H1 (cell line): Measurements from ENCODE around the gene SESN1. TPM values are rescaled to one million over a fixed set of nuclear protein-coding genes. Genes with fewer than 3 reads are reported as not detected.

Experiments used
- CTCF ChIA-PET: fragments of 300-600 bp; sonication (Branson Sonifier 250); formaldehyde crosslinking; loops from one replicate; lab custom pipeline; 2021; ENCODE audit not compliant: partially characterized antibody; lab: Charles Lee
- POLR2A ChIA-PET: fragments of 300-600 bp; sonication (Branson Sonifier 250); formaldehyde crosslinking; loops from one replicate; lab custom pipeline; 2021; ENCODE audit warnings: inconsistent platforms; ENCODE audit not compliant: partially characterized antibody; lab: Charles Lee
- DNase-seq, 2 experiments: peaks; one replicate each; pipeline versions ENCODE4 v3.0.0 to v3.0.0-alpha.2; 2010 to 2022; ENCODE audit warnings: low spot score in 2 of 2, low read depth in 1 of 2, mixed read lengths in 1 of 2
- FAIRE-seq: peaks from 2 replicates; lab custom pipeline; 2011; peaks lifted over from hg19 to GRCh38; lab: Jason Lieb, UNC
- H2AFZ ChIP-seq: 2 replicates; pipeline ENCODE4 v1.8.1; 2012; ENCODE audit warnings: low read length, inconsistent platforms
- H2AK5ac ChIP-seq: 2 replicates; pipeline ENCODE4 v1.6.1; 2013; ENCODE audit warnings: low read depth, low read length
- H2BK120ac ChIP-seq: replicated peaks from 2 replicates; pipeline ENCODE3; 2013; ENCODE audit warnings: low read depth, low read length, inconsistent platforms
- H2BK12ac ChIP-seq: 2 replicates; pipeline ENCODE4 v1.6.1; 2013; ENCODE audit warnings: low read depth, low read length
- H2BK15ac ChIP-seq: 2 replicates; pipeline ENCODE4 v1.6.1; 2013; ENCODE audit warnings: low read length
- H2BK20ac ChIP-seq: 2 replicates; pipeline ENCODE4 v1.6.1; 2013; ENCODE audit warnings: low read length
- H2BK5ac ChIP-seq: 2 replicates; pipeline ENCODE4 v1.6.1; 2013; ENCODE audit warnings: low read depth, low read length
- H3K14ac ChIP-seq: 2 replicates; pipeline ENCODE4 v1.6.1; 2013; ENCODE audit warnings: inconsistent platforms; ENCODE audit not compliant: insufficient read length
- H3K18ac ChIP-seq: 2 replicates; pipeline ENCODE4 v1.6.1; 2013; ENCODE audit warnings: low read length; ENCODE audit errors: extremely low read depth
- H3K23ac ChIP-seq: 2 replicates; pipeline ENCODE4 v1.6.1; 2013; ENCODE audit warnings: inconsistent platforms; ENCODE audit not compliant: insufficient read length
- H3K23me2 ChIP-seq: 2 replicates; pipeline ENCODE4 v1.6.1; 2013; ENCODE audit warnings: low read depth, low read length
- H3K27ac ChIP-seq: 2 replicates; pipeline ENCODE4 v1.6.1; 2011; ENCODE audit warnings: low read depth, low read length, inconsistent platforms
- H3K27me3 ChIP-seq, 4 experiments: replicated peaks in 1 of 4; 1 replicate in 1 of 4; 2 replicates in 3 of 4; pipeline versions ENCODE4 v1.6.1 to v1.8.1; 2011 to 2013; ENCODE audit warnings: low read length in 3 of 4, mild to moderate bottlenecking in 3 of 4, inconsistent platforms in 2 of 4, mixed read lengths in 2 of 4, moderate library complexity in 1 of 4; ENCODE audit not compliant: control insufficient read depth in 3 of 4, insufficient read depth in 3 of 4; ENCODE audit errors: extremely low read depth in 1 of 4
- H3K36me3 ChIP-seq, 4 experiments: 2 replicates each; pipeline versions ENCODE4 v1.6.1 to v1.8.1; 2011 to 2013; ENCODE audit warnings: mild to moderate bottlenecking in 4 of 4, low read length in 3 of 4, moderate library complexity in 2 of 4, control low read depth in 1 of 4, inconsistent platforms in 1 of 4; ENCODE audit not compliant: insufficient read depth in 4 of 4, control insufficient read depth in 2 of 4
- H3K4ac ChIP-seq: replicated peaks from 2 replicates; pipeline ENCODE3; 2013; ENCODE audit warnings: low read length, low read depth, mixed read lengths, inconsistent platforms; ENCODE audit not compliant: insufficient read length
- H3K4me1 ChIP-seq, 4 experiments: replicated peaks in 1 of 4; 1 replicate in 1 of 4; 2 replicates in 3 of 4; pipeline versions ENCODE4 v1.6.1 to v1.8.1; 2011 to 2013; ENCODE audit warnings: low read length in 3 of 4, inconsistent platforms in 2 of 4, mixed read lengths in 1 of 4; ENCODE audit not compliant: insufficient read depth in 4 of 4, control insufficient read depth in 3 of 4
- H3K4me2 ChIP-seq, 2 experiments: 2 replicates each; pipeline versions ENCODE4 v1.6.1 to v1.8.1; 2011 to 2013; ENCODE audit warnings: low read depth in 2 of 2, low read length in 2 of 2, control low read depth in 1 of 2, inconsistent platforms in 1 of 2, mild to moderate bottlenecking in 1 of 2; ENCODE audit not compliant: insufficient read depth in 1 of 2
- H3K4me3 ChIP-seq, 4 experiments: fragments of 200-600, 300-600 bp in 1 of 4; sonication (generic), shearing (Covaris generic), sonication (Bioruptor Twin) in 1 of 4; 2 replicates each; pipeline versions ENCODE4 v1.5.1 to v1.8.1; 2011 to 2016; ENCODE audit warnings: low read length in 4 of 4, low read depth in 3 of 4, control low read depth in 2 of 4, inconsistent platforms in 2 of 4, mild to moderate bottlenecking in 2 of 4, mixed read lengths in 1 of 4, moderate library complexity in 1 of 4; ENCODE audit not compliant: insufficient read depth in 2 of 4; ENCODE audit errors: extremely low read depth in 1 of 4
- H3K56ac ChIP-seq: replicated peaks from 2 replicates; pipeline ENCODE3; 2013; ENCODE audit warnings: low read depth, mild to moderate bottlenecking, mixed read lengths, low read length, inconsistent platforms; ENCODE audit not compliant: insufficient read length
- H3K79me1 ChIP-seq: 2 replicates; pipeline ENCODE4 v1.6.1; 2013; ENCODE audit warnings: low read depth, low read length, control low read depth
- H3K79me2 ChIP-seq, 2 experiments: 2 replicates each; pipeline versions ENCODE4 v1.6.1 to v1.8.1; 2012 to 2013; ENCODE audit warnings: low read length in 2 of 2, mild to moderate bottlenecking in 2 of 2, inconsistent platforms in 1 of 2; ENCODE audit not compliant: insufficient read depth in 2 of 2, control insufficient read depth in 1 of 2
- H3K9ac ChIP-seq, 4 experiments: replicated peaks in 1 of 4; 1 replicate in 1 of 4; 2 replicates in 3 of 4; pipeline versions ENCODE4 v1.6.1 to v1.8.1; 2011 to 2013; ENCODE audit warnings: low read depth in 3 of 4, low read length in 3 of 4, control low read depth in 2 of 4, mild to moderate bottlenecking in 2 of 4, moderate library complexity in 2 of 4, inconsistent platforms in 1 of 4; ENCODE audit errors: extremely low read depth in 1 of 4
- H3K9me3 ChIP-seq, 2 experiments: 2 replicates each; pipeline versions ENCODE4 v1.6.1 to v1.8.1; 2012 to 2013; ENCODE audit warnings: mild to moderate bottlenecking in 2 of 2, moderate library complexity in 2 of 2, control low read depth in 1 of 2, inconsistent platforms in 1 of 2, low read depth in 1 of 2, low read length in 1 of 2, mixed read lengths in 1 of 2; ENCODE audit not compliant: insufficient read depth in 2 of 2
- H4K20me1 ChIP-seq, 2 experiments: replicated peaks in 1 of 2; 2 replicates each; pipeline versions ENCODE3 to v1.8.1; 2011 to 2013; ENCODE audit warnings: inconsistent platforms in 2 of 2, low read length in 2 of 2, mild to moderate bottlenecking in 1 of 2; ENCODE audit not compliant: insufficient read depth in 2 of 2, control insufficient read depth in 1 of 2
- H4K5ac ChIP-seq: 2 replicates; pipeline ENCODE4 v1.6.1; 2013; ENCODE audit warnings: low read length, low read depth, mixed read lengths, inconsistent platforms; ENCODE audit not compliant: insufficient read length
- H4K8ac ChIP-seq: 2 replicates; pipeline ENCODE4 v1.8.0; 2013; ENCODE audit warnings: mild to moderate bottlenecking, moderate library complexity, low read length, inconsistent platforms; ENCODE audit not compliant: insufficient read depth; ENCODE audit errors: extremely low read depth
- H4K91ac ChIP-seq: replicated peaks from 2 replicates; pipeline ENCODE3; 2013; ENCODE audit warnings: low read length, mixed read lengths, inconsistent platforms; ENCODE audit not compliant: insufficient read length
- MAFK ChIP-seq: IDR thresholded peaks from 2 replicates; pipeline ENCODE4 v1.6.1; 2012; ENCODE audit warnings: low read depth, mild to moderate bottlenecking, improper control_type of control experiment, low read length
- SP1 ChIP-seq: IDR thresholded peaks from 2 replicates; pipeline ENCODE4 v1.6.1; 2011; ENCODE audit warnings: low read depth, low read length
- SP2 ChIP-seq: IDR thresholded peaks from 2 replicates; pipeline ENCODE4 v1.6.1; 2012; ENCODE audit warnings: mild to moderate bottlenecking, low read length, inconsistent platforms
- TEAD4 ChIP-seq: IDR thresholded peaks from 2 replicates; pipeline ENCODE4 v1.6.1; 2012; ENCODE audit warnings: low read depth, low read length, inconsistent platforms, mixed read lengths
- WGBS, 2 experiments: shearing (Covaris generic) in 1 of 2; methylation state at CpG; one replicate each; pipeline versions ENCODE4 v1.1.6 to v1.1.7; 2013 to 2015; ENCODE audit warnings: low lambda C conversion rate in 2 of 2, mixed read lengths in 2 of 2, inconsistent platforms in 1 of 2, low coverage in 1 of 2, missing lambda C conversion rate in 1 of 2; ENCODE audit not compliant: insufficient replicate concordance in 2 of 2, insufficient coverage in 1 of 2, insufficient read length in 1 of 2; ENCODE audit errors: extremely low coverage in 1 of 2, missing lambda C conversion rate in 1 of 2; 5-methylcytosine and 5-hydroxymethylcytosine counted together
- polyA plus RNA-seq, 7 experiments: library from polyadenylated mRNA; depleted of rRNA in 3 of 7; stranded (reverse) in 5 of 7; unstranded in 2 of 7; fragments of >200 nt in 5 of 7; fragments of 200-250 nt in 2 of 7; gene quantifications; 1 replicate in 5 of 7; 2 replicates in 1 of 7; 4 replicates in 1 of 7; pipeline versions ENCODE4 v1.2.1 to v1.2.3, GENCODE V29; 2011 to 2013; ENCODE audit warnings: missing spikeins in 2 of 7, mixed read lengths in 2 of 7
- total RNA-seq: library from RNA; stranded (reverse); fragmentation: NEBNext Ultra II Directional; extraction: Animal tissue kit (Norgen Biotek cat#: 25700); gene quantifications from 2 replicates; pipeline ENCODE4 v1.2.1, GENCODE V29; 2021

SESN1 gene
- total and polyA plus RNA-seq, 2 of the 8 experiments (the other 6 are each of a cell fraction or from before 2014, with no cell fraction given) = 12.8 to 15.6 TPM

DNA sequence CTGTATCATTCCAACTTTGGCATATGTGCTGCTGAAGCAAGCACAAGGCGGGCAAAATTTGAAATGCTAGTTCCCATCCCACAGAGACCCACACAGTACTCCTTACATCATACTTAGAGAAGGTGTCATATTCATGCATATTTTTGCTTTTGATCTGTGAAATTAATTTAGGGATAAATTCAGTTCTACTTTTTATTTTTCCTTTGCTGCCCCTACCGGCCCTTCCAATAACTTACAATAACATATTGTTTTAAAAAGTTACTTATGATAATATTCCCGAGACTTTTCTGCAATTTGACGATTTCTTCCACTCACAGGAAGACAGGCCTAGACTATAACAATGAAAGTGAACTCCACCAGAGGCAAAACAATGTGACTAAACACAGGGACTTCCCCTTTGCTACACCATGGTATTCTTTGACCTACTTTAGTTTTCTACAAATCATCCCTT, 35.0 kb downstream of the SESN1 start:
- H3K27me3 ChIP-seq = no peaks in the 10 kb centered on the region
- no peak overlapping the region for H2BK15ac ChIP-seq
- H4K20me1 ChIP-seq = no peaks in the 10 kb centered on the region
- no peaks in the 10 kb centered on the region for H3K23me2 ChIP-seq
- H2BK20ac ChIP-seq = no peak overlapping the region
- no peaks in the 10 kb centered on the region for H3K79me2 ChIP-seq
- H3K79me1 ChIP-seq = no peaks in the 10 kb centered on the region
- no peak overlapping the region for H3K23ac ChIP-seq
- no peak overlapping the region for H3K56ac ChIP-seq
- no peak for DNase-seq
- H3K4me3 ChIP-seq = no peak overlapping the region
- H4K5ac ChIP-seq = no peak overlapping the region
- H3K27ac ChIP-seq = no peak overlapping the region
- no peak overlapping the region for H2AFZ ChIP-seq
- H3K9ac ChIP-seq = no peak overlapping the region
- no peak overlapping the region for H3K18ac ChIP-seq
- H4K8ac ChIP-seq = no peak overlapping the region
- no peak overlapping the region for H2BK120ac ChIP-seq
- FAIRE-seq = no peak
- CTCF ChIA-PET = interaction anchor here (0.6 kb wide), 1 partner anchor 337 kb away, joined by 3 read pairs; no protein-coding TSS in a partner anchor
- H3K4me1 ChIP-seq = peaks cover 0 to 3% (median 0%) of the 10 kb centered on the region in 4 experiments; a peak in 1 of 7 replicates
- no peak overlapping the region for H3K4ac ChIP-seq
- no peaks in the 10 kb centered on the region; a peak in 1 of 8 replicates for H3K36me3 ChIP-seq
- H4K91ac ChIP-seq = no peak overlapping the region
- H2BK12ac ChIP-seq = no peak overlapping the region
- H2AK5ac ChIP-seq = no peak overlapping the region
- no peak overlapping the region for H3K14ac ChIP-seq
- POLR2A ChIA-PET = no interaction called here
- H3K9me3 ChIP-seq = no peaks in the 10 kb centered on the region
- H2BK5ac ChIP-seq = no peak overlapping the region
- H3K4me2 ChIP-seq = no peak overlapping the region
- WGBS, 2 experiments = 84% methylated on average over 4 of the region's 4 CpGs; no CpG with 5 or more reads in 1 of the 2 experiments
- TF ChIP-seq SP1 = no peak
- TF ChIP-seq MAFK = no peak
- TF ChIP-seq TEAD4 = no peak
- no peak for TF ChIP-seq SP2
